GM21786 (cell line): ENCODE results near the gene URGCP.
"Not testable (repeated sequence)": the region's sequence is repeated elsewhere in the genome, so short reads cannot be mapped to it uniquely, and the experiment has no call there.

Experiments
- ATAC-seq: cut with Tn5 transposase; IDR thresholded peaks from one replicate; pipeline ENCODE4 v1.9.1; 2021; ENCODE audit not compliant: unreplicated experiment

Gene URGCP

DNA sequence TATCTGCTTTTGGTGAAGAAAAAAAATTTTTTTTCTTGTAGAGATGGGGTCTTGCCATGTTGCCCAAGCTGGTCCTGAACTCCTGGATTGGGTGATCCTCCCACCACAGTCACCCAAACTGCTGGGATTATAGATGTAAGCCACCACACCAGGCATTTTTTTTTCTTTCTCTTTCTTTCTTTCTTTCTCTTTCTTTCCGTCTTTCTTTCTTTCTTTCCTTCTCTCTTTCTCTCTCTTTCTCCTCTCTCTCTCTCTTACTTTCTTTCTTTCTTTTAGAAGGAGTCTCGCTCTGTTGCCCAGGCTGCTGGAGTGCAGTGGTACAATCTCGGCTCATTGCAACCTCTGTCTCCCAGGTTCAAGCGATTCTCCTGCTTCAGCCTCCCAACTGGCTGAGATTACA lies 16.3 kb upstream of the URGCP start:
- ATAC-seq, result no peak

DNA sequence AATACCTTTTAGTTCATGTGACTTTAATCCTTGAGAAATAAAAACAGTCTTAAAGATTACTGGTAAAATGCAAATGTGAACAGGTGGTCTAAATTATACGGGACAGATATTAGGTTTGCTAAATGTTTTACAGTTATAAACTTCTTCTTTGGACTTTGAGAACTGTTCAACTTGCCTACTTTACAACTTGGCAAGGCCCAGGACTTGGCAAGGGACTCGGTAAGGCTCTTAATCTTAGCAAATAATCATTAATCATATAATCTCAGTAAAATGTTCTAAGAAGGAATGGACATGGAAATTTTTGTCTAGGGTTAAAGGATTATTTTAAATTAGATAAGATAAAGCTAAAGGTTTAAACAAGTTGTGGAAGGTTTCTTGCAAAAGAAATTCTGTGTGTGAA lies 15.0 kb upstream of the URGCP start:
- no peak for ATAC-seq

DNA sequence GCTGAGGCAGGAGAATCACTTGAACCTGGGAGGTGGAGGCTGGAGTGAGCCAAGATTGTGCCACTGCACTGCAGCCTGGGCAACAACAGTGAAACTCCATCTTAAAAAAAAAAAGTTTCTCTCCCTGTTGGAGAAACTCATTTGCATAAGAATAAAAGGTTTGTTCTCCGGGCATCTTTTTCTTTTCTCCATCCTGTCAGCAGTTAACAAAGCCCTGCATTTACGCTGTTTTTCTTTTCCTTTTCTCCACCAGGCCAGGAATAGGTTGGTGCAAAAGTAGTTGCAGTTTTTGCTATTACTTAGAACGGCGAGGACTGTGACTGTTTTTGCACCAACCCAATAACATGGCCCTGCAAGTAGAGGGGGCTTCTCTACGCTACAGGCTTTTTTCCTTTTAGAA lies 9.5 kb upstream of the URGCP start:
- ATAC-seq, result no peak

DNA sequence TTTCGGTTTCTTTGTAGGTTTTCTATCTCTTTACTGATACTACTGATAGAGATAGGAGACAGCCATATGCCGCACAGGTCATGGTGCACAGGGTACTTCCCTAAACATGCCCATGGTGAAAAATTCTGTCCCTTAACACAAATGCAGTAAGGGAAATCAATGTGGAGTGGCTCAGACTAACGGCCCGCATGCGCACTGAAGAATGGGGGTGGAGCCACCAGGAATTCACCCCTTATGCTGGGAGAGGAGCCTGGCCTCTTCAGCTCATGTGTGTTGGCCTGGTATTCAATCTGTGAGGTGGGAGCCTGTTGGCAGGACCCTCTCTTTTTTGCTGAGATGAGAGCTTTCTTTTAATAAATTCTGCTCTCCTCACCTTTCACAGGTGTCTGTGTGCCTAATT lies 8.4 kb upstream of the URGCP start:
- ATAC-seq, result no peak

DNA sequence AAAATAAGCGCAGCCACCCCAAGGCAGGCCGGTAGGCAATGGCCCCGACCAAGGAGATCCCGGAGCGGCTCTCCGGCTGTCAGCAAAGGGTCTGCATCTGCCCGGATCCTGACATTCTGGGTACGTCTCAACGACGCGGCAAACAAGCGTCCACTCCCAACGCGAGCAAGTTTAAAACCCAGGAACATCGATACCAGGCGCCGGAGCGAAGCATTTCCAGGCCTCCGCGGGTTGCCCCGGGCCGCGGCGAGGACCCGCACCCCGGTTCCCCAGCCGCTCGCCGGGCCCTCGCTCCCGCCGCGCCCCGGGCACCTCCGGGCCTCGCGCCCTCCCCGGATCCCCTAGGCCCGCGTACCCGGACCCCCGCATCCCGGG lies 453 bp downstream of the URGCP start:
- peak; percentile 27 for ATAC-seq

DNA sequence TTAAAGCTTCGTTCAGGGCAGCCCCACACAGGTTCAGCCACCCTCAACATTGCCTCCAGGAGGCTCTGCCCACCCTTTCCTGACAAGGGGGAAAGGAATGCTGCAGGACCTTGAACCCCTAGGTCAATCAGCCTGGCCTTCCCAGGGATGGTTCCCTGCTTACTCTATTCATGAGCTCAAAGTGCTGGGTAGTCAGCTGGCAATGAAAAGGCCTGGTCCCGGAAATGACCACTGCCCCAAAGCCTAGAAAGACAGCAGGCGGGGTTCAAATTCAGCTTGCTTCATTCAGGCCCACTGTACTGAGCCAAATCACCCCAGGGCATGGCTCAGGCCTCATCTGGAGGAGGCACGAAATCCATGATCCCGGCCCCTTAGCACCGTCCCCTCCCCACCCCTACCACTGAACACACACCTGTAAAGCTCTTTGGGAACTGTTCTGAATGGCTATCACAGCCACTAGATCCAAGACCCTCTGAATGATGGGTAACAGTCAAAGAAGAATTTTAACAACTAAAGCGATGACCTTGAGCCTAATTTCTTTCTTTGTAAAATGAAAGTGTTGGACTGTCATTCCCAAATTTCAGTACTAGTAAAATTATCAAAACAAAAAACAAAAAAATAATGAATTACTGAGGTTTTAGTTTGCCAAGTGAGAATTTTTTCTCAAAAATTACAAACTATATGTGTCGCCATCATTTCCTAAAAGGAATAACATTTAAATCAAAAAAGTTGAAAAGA lies 1.0 kb downstream of the URGCP start:
- no peak for ATAC-seq

DNA sequence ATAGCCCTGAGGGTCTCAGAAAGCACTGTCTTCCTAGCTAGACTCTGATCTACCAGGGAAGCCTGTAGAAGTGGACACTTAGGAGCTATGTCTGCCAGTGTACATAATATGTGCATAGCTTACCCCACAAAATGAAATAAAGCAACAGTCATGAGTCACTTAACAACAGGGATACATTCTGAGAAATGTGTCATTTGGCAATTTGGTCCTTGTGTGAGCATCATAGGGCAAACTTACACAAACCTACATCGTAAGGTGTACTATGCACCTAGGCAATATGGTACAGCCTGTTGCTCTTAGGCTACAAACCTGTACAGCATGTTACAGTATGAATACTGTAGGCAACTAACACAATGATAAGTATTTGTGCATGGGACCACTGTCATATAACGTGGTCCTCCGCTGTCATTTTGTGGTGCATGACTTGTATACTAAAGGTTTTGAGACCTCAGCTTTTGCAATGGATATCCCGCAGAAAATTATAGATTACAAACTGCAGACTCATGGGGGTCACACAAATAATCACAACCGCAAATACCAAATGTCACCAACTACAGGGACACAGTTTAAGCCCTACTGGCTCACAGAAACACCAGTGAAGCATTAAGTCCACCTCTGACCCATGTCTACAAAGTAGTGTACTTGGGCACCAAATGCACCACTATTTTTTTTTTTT lies 1.7 kb downstream of the URGCP start:
- ATAC-seq, result no peak

DNA sequence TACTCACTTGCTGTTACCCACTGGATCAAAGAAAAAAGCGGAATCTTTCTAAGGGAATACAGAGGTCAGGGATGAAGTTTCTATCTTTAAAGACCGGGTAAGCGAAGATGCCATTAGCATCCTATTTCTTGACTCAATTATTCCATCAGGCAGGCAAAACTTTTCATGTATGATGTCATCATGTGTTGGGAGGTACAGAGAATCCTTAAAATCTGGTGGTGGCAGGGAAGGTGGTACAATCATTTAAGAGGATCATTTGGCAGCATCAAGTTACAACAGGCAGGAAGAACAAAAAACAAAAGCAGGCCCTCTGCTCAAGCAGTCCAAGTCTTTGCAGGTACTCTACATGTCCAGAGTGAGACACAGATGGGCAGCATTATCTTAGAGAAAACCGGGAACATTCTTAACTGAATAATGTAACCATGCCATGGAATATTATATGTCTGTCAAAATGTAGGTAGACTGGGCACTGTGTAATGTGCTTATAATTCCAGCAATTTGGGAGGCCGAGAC lies 3.8 kb downstream of the URGCP start:
- ATAC-seq, result no peak

DNA sequence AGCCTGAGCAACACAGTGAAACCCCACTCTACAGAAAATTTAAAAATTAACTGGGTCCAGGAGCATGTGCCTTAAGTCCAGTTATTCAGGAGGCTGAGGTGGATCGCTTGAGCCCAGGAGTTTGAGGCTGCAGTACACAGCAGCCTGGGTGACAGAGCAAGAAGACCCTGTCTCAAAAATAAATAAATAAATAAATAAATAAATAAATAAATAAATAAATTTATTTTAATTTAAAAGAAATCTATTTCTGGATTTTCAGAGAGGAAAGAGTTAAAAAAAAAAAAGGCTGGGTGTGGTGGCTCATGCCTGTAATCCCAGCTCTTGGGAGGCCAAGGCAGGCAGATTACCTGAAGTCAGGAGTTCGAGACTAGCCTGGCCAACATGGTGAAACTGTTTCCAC lies 7.8 kb downstream of the URGCP start:
- ATAC-seq, result not testable (repeated sequence)

DNA sequence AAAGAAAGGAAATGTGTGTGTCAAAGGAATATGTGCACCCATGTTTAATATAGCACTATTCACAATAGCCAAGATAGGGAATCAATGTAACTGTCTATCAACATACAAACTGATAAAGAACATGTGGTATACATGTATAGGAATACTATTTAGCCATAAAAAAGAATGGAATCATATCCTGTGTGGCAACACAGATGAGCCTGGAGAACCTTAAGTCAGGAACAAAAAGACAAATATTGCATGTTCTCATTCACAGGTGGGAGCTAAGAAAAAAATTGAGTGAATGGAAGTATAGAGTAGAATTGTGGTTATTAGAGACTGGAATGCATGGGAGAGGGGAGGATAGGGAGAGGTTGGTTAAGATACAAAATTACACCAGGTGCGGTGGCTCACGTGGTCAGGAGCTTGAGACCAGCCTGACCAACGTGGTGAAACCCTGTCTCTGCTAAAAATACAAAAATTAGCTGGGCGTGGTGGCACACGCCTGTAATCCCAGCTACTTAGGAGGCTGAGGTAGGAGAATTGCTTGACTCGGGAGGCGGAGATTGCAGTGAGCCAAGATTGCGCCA lies 10.5 kb downstream of the URGCP start:
- no peak for ATAC-seq

DNA sequence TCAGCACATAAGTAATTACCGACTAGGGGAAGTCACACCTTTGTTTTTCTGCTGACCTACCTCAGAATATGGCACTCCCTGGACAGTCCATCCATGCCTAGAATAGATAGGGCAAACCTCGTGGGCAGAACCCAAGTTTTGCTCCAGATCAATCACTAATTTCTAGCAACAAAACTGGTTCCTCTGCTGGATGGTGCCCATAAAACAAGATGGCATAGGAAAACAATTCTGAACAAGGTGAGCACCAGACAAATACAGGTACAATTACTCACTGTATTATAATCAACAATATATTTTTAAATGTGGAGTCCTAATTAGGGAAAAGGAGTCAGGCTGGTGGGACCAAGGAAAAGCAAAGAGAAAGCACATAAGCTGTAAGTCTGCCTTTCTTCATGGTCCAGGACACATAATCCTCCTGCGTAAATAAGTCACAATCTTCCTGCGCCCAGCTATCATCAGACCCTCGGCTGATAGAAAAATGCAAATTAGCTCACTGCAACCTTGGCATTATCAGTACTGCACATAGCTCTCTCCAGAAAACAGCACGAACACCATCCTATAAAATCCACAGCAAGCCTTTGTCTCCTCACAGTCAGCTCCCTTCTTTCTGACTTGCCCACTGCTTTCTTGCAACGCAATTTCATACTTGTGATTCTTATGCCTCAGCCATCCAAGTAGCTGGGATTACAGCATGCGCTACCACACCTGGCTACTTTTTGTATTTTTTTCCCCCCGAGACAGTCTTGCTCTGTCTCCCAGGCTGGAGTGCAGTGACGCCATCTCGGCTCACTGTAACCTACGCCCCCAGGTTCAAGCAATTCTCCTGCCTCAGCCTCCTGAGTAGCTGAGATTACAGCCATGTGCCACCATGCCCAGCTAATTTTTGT lies 15.1 kb downstream of the URGCP start:
- ATAC-seq, result no peak

DNA sequence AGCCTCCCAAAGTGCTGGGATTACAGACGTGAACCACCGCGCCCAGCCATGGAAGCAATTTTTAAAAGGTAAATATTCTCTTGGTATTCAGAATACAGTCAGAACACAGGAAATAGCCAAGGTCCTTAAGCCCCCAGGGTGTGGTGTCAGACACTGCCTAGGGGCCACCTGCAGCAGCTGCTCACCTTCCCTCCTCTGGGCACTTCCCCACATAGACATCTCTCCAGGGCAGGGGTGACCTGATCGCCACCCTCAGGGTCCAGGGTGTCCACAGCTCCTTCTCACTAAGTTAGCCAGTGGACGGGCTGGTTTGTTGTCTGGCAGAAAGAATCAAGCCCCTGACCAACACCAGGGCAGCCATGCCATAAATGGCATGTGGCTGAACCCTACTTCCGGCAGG lies 15.9 kb downstream of the URGCP start:
- ATAC-seq, result no peak

DNA sequence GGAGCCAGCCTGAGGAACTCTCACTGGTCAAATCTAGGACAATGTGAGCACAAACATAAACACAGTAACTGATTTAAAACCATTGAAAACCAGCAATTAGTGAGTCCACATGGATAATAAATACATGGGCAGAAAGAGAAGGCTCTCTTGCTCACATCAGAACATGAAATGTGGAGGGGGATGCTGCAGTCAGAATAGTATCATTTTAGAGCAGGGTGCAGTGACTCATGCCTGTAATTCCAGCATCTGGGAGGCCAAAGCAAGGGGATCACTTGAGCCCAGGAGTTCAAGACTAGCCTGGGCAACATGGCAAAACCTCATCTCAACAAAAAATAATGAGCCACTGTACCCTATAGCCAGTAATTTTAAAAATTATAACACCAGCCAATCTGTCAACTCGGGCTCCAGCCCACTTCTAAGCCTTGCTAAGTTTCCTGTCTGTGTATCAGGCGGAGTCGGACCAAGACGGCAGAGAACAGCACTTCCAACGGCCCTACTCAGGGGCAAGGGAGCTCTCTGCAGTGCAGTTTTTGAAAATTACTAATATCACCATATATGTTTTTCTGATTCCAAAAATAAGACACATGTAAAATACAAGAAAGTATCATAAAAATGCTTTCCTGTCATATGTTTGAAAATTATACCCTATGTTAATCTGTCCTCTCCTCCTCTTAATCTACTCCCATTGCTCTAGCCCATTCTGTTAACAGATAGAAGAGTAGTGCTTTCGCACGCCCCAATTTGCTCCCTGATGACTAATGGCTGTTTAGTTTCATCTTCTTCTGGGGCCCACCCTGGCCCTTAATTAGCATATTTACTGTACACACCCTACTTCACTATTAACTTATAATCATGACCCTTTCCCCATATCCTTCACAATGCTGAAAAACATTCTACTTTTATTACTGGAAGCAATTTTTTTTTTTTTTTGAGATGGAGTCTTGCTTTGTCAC lies 17.1 kb downstream of the URGCP start:
- no peak for ATAC-seq

DNA sequence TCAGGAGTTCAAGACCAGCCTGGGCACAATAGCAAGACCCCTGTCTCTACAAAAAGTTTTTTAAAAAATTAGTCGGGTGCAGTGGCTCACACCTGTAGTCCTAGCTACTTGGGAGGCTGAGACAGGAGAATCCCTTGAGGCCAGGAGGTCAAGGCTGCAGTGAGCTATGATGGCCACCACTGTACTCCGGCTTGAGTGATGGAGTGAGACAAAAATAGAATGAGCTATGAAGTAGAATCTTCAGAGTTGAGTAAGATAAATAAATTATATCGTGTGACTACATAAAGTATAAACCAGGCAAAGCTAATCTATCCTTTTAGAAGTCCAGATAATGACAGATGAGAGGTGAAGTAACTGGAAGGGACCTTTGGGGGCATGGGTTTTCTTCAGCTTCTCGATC lies 21.8 kb downstream of the URGCP start:
- no peak for ATAC-seq

DNA sequence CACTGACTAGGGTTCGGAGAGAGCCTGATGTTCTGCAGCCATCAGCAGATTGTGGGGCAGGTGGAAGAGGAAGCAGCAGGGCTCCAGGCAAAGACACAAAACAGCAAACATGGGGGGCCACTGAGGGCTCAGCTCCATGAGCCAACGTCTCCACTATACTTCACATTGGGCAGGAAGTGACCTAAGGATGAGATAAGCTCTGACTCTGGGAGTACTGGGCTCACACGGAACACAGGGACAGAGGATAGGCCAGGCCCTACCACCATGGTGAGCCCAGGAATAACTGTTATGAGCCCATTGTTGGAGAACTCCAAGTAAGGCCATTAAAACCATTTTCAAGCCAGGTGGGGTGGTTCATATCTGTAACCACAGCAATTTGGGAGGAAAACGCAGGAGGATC lies 22.2 kb downstream of the URGCP start:
- ATAC-seq, result no peak

DNA sequence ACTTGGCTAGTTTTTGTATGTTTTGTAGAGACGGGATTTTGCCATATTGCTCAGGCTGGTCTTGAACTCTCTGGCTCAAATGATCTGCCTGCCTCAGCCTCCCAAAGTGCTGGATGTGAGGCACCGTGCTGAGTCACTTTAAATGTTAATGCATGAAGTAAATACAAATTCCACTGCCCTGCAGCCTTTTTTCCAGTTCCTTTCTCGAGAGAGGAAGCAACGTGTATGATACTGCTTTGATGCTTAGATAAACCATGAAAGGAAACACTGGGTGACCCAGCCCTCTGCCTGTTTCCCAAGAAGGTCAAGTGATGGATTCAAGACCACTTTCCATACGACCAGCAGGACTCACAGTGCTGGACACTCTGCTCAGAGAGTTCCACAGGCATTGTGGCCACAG lies 25.8 kb downstream of the URGCP start:
- no peak for ATAC-seq

DNA sequence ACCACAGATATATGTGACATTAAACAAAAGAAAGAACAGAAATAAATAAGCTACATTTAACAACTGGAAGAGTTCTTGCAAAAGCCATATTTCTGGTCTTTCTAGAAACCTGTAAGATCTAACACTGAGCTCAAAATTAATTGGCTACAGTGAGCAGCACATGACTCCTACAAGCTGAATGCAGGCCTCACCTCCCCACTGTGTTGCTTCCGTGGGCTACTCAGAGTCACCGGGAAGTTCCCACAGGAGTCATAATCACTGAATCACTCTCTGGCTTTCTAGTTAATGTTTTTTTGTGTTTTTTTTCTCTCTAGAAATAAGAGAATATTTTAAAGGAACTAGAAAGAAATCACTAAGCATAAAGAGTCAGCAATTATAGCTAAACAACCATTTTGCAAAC lies 26.9 kb downstream of the URGCP start:
- ATAC-seq, result no peak

DNA sequence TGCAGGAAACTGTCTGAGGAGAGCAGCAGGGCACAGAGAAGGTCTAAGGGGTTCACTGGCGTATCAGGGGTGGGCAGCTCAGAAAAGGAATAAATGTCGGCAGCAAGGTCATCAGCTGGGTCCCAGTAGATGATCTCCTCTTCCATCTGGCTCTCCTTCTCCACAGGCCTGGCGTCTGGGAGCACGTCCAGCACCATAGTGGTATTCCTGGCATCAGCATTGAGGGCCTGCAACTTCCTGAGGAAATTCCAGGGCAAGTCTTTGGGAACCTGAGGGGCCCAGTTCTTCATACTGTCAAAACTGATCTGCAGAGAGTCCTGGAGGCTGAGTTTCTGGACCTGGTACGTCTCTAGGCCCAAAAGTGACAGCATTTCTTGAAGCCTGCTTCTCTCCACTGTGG lies 27.5 kb downstream of the URGCP start:
- no peak for ATAC-seq

DNA sequence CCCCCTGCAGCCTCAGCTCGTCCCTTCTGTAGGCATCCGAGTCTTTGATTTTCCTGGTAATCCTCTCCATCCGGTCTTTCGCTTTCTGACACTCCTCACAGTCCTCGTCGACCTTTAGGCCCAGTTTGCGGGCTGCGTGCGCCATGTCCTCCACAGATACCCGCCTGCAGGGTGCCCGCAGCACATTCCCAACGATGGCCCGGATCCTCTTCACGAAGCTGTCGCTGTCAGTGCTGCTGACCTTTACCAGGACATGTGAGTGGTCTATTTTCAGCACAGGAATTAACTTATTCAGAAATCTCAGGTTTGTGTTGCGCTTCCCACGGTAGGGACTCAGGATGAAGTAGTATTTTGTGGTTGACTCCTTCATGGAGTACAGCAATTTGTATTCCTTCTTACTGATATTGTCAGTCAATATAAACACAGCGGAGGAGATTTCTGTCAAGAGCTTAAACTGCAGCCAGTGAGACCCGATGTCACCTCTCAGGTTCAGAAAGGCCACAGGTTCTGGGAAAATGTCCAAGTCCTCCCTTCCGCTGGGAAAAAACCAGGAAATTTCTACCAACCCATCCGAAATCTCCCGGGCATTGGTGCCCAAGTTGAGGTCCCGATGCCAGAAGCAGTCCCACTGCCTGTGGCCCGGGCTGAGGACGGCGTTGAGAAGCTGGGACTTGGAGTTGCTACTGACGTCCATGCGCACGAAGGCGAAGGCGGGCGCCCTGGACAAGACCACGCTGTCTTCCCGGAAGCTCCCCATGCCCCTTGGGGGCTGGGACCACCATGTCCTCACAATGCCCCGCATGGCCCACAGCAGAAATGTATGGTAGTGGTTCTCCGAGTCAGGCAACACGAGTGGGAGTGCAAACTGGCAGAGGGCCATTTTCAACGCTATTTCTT lies 28.2 kb downstream of the URGCP start:
- no peak for ATAC-seq
